ENCODE measurements around the gene VEZT.
A peak's percentile ranks its signal among the peaks of the same experiment; 100 is the strongest.

The VEZT gene

DNA sequence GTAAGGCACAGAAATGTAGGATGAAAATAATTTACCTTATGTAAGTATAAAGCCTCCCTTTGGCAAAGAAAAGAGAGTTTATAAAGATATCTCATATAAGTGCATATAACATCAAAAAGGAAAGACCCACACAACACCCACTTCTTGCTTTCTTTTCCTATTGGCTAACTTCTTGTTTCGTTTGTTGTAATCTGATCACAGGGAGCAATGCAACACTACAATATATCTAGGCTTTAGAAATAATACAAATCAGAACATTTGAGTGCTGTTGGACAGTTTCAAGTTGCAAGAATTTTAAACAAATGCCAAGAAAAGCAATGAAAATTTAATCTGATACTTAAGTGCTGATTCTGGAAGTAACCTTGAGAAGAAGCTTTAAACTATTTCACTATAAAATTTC, 1.7 kb upstream of the VEZT start:
- DNase-seq = no peak
- peak overlapping the region; percentile 98 for H3K4me3 ChIP-seq (ENCODE audit: low read depth, low read length)
- H3K27ac ChIP-seq = peak overlapping the region; percentile 85; the same call in 1 of the 2 replicates
- TF ChIP-seq, protein P1, sequence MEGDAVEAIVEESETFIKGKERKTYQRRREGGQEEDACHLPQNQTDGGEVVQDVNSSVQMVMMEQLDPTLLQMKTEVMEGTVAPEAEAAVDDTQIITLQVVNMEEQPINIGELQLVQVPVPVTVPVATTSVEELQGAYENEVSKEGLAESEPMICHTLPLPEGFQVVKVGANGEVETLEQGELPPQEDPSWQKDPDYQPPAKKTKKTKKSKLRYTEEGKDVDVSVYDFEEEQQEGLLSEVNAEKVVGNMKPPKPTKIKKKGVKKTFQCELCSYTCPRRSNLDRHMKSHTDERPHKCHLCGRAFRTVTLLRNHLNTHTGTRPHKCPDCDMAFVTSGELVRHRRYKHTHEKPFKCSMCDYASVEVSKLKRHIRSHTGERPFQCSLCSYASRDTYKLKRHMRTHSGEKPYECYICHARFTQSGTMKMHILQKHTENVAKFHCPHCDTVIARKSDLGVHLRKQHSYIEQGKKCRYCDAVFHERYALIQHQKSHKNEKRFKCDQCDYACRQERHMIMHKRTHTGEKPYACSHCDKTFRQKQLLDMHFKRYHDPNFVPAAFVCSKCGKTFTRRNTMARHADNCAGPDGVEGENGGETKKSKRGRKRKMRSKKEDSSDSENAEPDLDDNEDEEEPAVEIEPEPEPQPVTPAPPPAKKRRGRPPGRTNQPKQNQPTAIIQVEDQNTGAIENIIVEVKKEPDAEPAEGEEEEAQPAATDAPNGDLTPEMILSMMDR (IDR thresholded peaks at IDR 0.05; ENCODE audit: low read depth, low read length) = no peak
- no peaks in the 10 kb centered on the region for H3K9me3 ChIP-seq (ENCODE audit: severe bottlenecking)
- H3K27me3 ChIP-seq (ENCODE audit: insufficient read depth, low read depth, severe bottlenecking) = no peaks in the 10 kb centered on the region
- peaks cover 7% of the 10 kb centered on the region for H3K36me3 ChIP-seq

DNA sequence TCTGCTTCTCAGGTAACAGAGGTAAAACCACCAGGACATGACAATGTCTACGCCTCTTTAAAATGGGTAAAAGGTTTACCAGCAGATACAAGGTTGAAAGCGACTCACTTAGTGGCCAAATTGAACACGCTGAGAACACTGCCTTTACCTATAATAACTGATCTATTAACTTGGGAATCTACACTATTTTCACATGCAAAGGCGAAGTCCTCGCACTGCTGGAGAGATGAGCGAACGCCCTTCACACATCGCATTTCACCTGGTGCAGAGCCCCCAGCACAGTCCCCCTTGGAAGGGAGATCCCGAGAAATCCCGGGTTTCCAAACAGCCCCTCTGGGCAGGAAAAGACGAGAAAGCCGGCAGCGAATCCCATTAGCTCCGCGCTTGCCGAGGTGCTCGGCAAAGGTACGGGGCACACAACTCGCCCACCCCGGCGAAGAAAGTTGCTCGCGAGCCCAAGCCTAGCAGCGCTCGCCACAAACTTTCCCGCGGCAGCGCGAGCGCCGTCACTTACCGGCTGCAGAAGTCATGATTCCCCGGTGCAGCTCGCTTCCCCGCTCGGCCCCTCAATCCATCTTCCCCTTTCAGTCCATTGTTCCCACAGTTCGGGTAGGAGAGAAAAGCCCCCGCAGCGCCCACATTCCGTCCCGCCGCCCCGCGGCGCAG, 763 bp upstream of the VEZT start:
- DNase-seq = no peak
- peak overlapping the region; percentile 85 for H3K27ac ChIP-seq
- H3K27me3 ChIP-seq (ENCODE audit: insufficient read depth, low read depth, severe bottlenecking) = no peaks in the 10 kb centered on the region
- TF ChIP-seq, protein P1 (IDR thresholded peaks at IDR 0.05; ENCODE audit: low read depth, low read length) = no peak
- H3K36me3 ChIP-seq = peaks cover 7% of the 10 kb centered on the region
- H3K4me3 ChIP-seq (ENCODE audit: low read depth, low read length) = peak overlapping the region; percentile 98
- no peaks in the 10 kb centered on the region for H3K9me3 ChIP-seq (ENCODE audit: severe bottlenecking)

DNA sequence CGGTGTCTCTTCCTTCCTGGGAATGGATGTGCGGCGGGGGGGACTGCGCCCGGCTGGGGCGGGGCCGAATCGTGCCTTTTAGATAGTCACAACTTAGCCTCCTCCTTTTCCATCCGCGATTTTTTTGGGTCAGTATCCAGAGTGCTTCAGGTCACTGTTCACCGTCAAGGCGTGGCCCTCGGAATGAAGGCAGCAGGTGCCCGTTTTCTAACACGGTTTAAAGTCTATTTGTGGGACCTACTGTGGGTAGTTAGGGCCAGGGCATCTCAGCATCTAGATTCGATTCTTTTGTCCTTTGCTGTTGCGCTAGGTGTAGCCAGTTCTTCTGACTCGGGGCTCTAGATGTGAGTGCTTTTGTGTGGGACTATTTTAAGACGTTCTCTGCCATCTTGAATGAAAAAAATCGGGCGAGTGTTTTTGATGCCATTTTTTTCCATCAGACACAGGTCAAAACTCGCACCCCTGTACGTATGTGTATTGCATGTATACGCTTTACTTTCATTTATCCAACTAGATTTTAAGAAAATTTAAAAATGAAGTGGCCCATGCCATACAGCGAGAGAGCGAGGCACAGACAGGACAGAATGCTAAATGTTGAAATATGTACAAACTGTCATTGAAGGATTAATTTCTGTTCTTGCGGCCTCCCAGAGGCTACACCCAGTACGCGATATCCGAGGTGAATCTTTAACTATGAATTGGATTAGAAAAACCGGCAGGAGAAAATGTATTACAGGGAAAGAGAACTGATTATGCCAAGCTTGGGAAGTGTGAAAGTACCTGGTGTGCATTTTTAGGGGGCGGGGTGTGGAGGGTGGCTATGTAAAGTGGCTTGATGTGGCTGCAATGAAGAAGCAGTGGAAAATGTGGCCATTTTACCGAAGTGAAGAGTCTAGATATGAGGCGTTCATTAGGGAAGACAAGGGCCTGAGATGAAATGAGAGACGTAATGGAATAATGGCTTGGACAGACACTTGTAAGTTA, 835 bp downstream of the VEZT start:
- H3K36me3 ChIP-seq = peaks cover 7% of the 10 kb centered on the region
- H3K27ac ChIP-seq = peak overlapping the region; percentile 90
- H3K9me3 ChIP-seq (ENCODE audit: severe bottlenecking) = no peaks in the 10 kb centered on the region
- TF ChIP-seq, protein P1 (IDR thresholded peaks at IDR 0.05; ENCODE audit: low read depth, low read length) = no peak
- H3K4me3 ChIP-seq (ENCODE audit: low read depth, low read length) = peak overlapping the region; percentile 98
- H3K27me3 ChIP-seq (ENCODE audit: insufficient read depth, low read depth, severe bottlenecking) = no peaks in the 10 kb centered on the region
- peak; percentile 13 for DNase-seq

DNA sequence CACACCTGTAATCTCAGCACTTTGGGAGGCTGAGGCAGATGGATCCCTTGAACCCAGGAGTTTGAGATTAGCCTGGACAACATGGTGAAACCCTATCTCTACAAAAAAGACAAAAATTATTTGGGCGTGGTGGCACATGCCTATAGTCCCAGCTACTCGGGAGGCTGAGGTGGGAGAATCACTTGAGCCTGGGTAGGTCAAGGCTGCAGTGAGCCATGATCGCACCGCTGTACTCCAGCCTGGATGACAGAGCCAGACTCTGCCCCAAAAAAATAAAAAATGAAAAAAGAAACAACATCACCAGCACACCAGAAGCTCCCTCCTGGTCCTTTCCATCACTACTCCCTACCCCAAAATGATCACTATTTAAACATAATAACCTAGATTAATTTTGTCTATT, 2.6 kb downstream of the VEZT start:
- peaks cover 21% of the 10 kb centered on the region for H3K36me3 ChIP-seq
- no peak for DNase-seq
- no peaks in the 10 kb centered on the region for H3K9me3 ChIP-seq (ENCODE audit: severe bottlenecking)
- no peaks in the 10 kb centered on the region for H3K27me3 ChIP-seq (ENCODE audit: insufficient read depth, low read depth, severe bottlenecking)
- no peak overlapping the region for H3K4me3 ChIP-seq (ENCODE audit: low read depth, low read length)
- H3K27ac ChIP-seq = no peak overlapping the region
- TF ChIP-seq, protein P1 (IDR thresholded peaks at IDR 0.05; ENCODE audit: low read depth, low read length) = no peak

DNA sequence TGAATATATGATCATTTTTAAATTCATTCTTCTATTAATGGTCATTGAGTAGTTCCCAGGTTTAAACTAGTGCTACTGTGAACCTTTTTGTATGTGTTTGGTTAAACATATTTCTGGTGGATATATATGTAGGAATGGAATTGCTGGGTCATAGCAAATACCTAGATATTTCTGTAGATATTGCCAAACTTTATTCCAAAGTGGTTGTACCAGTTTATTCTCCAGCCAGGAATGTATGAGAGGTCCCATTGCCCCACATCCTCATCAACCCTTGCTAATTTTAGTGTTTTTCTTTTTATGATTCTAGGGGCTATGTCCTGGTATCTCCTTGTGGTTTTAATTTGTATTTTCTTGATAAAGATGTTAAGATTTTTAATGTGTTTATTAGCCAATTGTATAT, 3.1 kb downstream of the VEZT start:
- H3K9me3 ChIP-seq (ENCODE audit: severe bottlenecking) = no peaks in the 10 kb centered on the region
- DNase-seq = no peak
- peaks cover 23% of the 10 kb centered on the region for H3K36me3 ChIP-seq
- TF ChIP-seq, protein P1 (IDR thresholded peaks at IDR 0.05; ENCODE audit: low read depth, low read length) = no peak
- H3K27me3 ChIP-seq (ENCODE audit: insufficient read depth, low read depth, severe bottlenecking) = no peaks in the 10 kb centered on the region
- no peak overlapping the region for H3K27ac ChIP-seq
- no peak overlapping the region for H3K4me3 ChIP-seq (ENCODE audit: low read depth, low read length)
